ENCODE results near the gene TMCO4.

GRCh38 chr1:19685994-19686393 lies 113.7 kb downstream of the TMCO4 start:
- TF ChIP-seq CTCF (IDR thresholded peaks at IDR 0.05) (no peak), POLR2A (IDR thresholded peaks at IDR 0.05) (no peak)
